PC-9 (cell line): ENCODE measurements around the gene REXO4. TPM values are rescaled to one million over a fixed set of nuclear protein-coding genes. Genes with fewer than 3 reads are reported as not detected.

Experiments
- BruUV-seq: library from RNA; stranded (reverse); fragments of 400-500 nt; replicated peaks from 2 replicates; lab custom pipeline; 2021; lab: Mats Ljungman, UMichigan
- CTCF ChIA-PET: fragments of 300-600 bp; sonication (Branson Sonifier 250); formaldehyde crosslinking; loops from one replicate; lab custom pipeline; 2022; ENCODE audit warnings: antibody characterized with exemption; lab: Charles Lee
- POLR2A ChIA-PET: fragments of 300-600 bp; sonication (Branson Sonifier 250); formaldehyde crosslinking; loops from one replicate; lab custom pipeline; 2022; ENCODE audit warnings: antibody characterized with exemption; ENCODE audit not compliant: unreplicated experiment; lab: Charles Lee
- DNase-seq, 2 experiments: peaks; one replicate each; pipeline versions ENCODE4 v3.0.0 to v3.0.0-alpha.2; 2015 to 2022; ENCODE audit warnings: mixed read lengths in 1 of 2
- H2AFZ ChIP-seq: fragments of 200-600 bp; sonication (generic); 2 replicates; pipeline ENCODE4 v1.8.1; 2017; ENCODE audit warnings: antibody characterized with exemption
- H3F3A ChIP-seq: fragments of 200-600 bp; sonication (generic); 2 replicates; pipeline ENCODE4 v1.8.1; 2017; ENCODE audit warnings: antibody characterized with exemption, mild to moderate bottlenecking, low read depth; ENCODE audit not compliant: insufficient read depth
- H3K27ac ChIP-seq: fragments of 200-600 bp; sonication (generic); 2 replicates; pipeline ENCODE4 v1.6.1; 2016; ENCODE audit warnings: mixed run types
- H3K27me3 ChIP-seq: fragments of 200-600 bp; sonication (generic); 2 replicates; pipeline ENCODE4 v1.6.1; 2016; ENCODE audit warnings: low read depth, mixed run types; ENCODE audit not compliant: insufficient read depth
- H3K36me3 ChIP-seq: fragments of 200-600 bp; sonication (generic); 2 replicates; pipeline ENCODE4 v1.6.1; 2016; ENCODE audit warnings: low read depth, mixed run types
- H3K4me1 ChIP-seq: fragments of 200-600 bp; sonication (generic); replicated peaks from 2 replicates; pipeline ENCODE4 v1.6.1; 2016; ENCODE audit warnings: mixed run types; ENCODE audit not compliant: insufficient read depth
- H3K4me2 ChIP-seq: fragments of 200-600 bp; sonication (generic); 2 replicates; pipeline ENCODE4 v1.6.1; 2017; ENCODE audit warnings: mixed run types
- H3K4me3 ChIP-seq: fragments of 200-600 bp; sonication (generic); 2 replicates; pipeline ENCODE4 v1.6.1; 2016; ENCODE audit warnings: mixed run types
- H3K79me2 ChIP-seq: fragments of 200-600 bp; sonication (generic); 2 replicates; pipeline ENCODE4 v1.6.1; 2017; ENCODE audit warnings: low read depth, mixed run types
- H3K9me2 ChIP-seq: fragments of 200-600 bp; sonication (generic); 2 replicates; pipeline ENCODE4 v1.8.1; 2017; ENCODE audit warnings: mild to moderate bottlenecking; ENCODE audit not compliant: insufficient read depth
- H3K9me3 ChIP-seq: fragments of 200-600 bp; sonication (generic); 2 replicates; pipeline ENCODE4 v1.8.1; 2016; ENCODE audit warnings: low read depth; ENCODE audit not compliant: insufficient read depth
- H4K20me1 ChIP-seq: fragments of 200-600 bp; sonication (generic); 2 replicates; pipeline ENCODE4 v1.8.1; 2017; ENCODE audit not compliant: insufficient read depth
- CTCF ChIP-seq: fragments of 200-600 bp; sonication (generic); conservative IDR thresholded peaks from 2 replicates; pipeline ENCODE4 v1.6.1; 2017; ENCODE audit warnings: mixed run types, antibody characterized with exemption, mild to moderate bottlenecking, moderate library complexity
- EZH2 ChIP-seq: fragments of 200-600 bp; sonication (generic); IDR thresholded peaks from 2 replicates; pipeline ENCODE4 v1.8.0; 2017; ENCODE audit warnings: antibody characterized with exemption, low read depth
- intact Hi-C: fragments of 100-400 bp; cut with micrococcal nuclease; formaldehyde crosslinking; loops from one replicate; pipeline ENCODE4 v1.10.0; 2022; ENCODE audit not compliant: unreplicated experiment
- total RNA-seq: library from RNA; stranded (reverse); gene quantifications from 2 replicates; pipeline ENCODE4 v1.2.3, GENCODE V29; 2021

The REXO4 gene
- total RNA-seq, 1 experiment from 2014 or later, result 32.6 TPM

- POLR2A ChIA-PET, result no interaction called here
- no TSS peak for BruUV-seq
Measured at GRCh38 chr9:133380734-133381133, 37.1 kb downstream of the REXO4 start.

GRCh38 chr9:133379153-133380086 is 38.4 kb downstream of the REXO4 start:
- no peak overlapping the region for H2AFZ ChIP-seq
- H3K4me1 ChIP-seq, result peaks cover 30% of the 10 kb centered on the region
- ChIA-PET POLR2A (no interaction called here), CTCF (no interaction called here)
- H3K9me3 ChIP-seq, result no peaks in the 10 kb centered on the region
- H3K4me3 ChIP-seq, result no peak overlapping the region
- H3K4me2 ChIP-seq, result no peak overlapping the region
- no peaks in the 10 kb centered on the region for H3K36me3 ChIP-seq
- BruUV-seq, result no TSS peak
- TF ChIP-seq CTCF (no peak), EZH2 (no peak)
- H4K20me1 ChIP-seq, result peaks cover 6% of the 10 kb centered on the region
- no peaks in the 10 kb centered on the region for H3K9me2 ChIP-seq
- peaks cover 13% of the 10 kb centered on the region for H3F3A ChIP-seq
- no peaks in the 10 kb centered on the region for H3K27me3 ChIP-seq
- intact Hi-C loops, result no loop called here
- no peak for DNase-seq
- no peak overlapping the region for H3K27ac ChIP-seq
- H3K79me2 ChIP-seq, result peaks cover 11% of the 10 kb centered on the region

More at GRCh38 chr9:133380734-133381133, 37.1 kb downstream of the REXO4 start:
- H3K27me3 ChIP-seq, result no peaks in the 10 kb centered on the region
- H3F3A ChIP-seq, result peaks cover 13% of the 10 kb centered on the region
- CTCF ChIA-PET, result interaction anchor here (0.7 kb wide), 1 partner anchor 231 kb away, joined by 6 read pairs; no protein-coding TSS in a partner anchor
- TF ChIP-seq CTCF (no peak), EZH2 (no peak)
- intact Hi-C loops, result no loop called here
- H2AFZ ChIP-seq, result no peak overlapping the region
- no peaks in the 10 kb centered on the region for H3K36me3 ChIP-seq
- no peak overlapping the region for H3K4me3 ChIP-seq
- no peaks in the 10 kb centered on the region for H3K9me2 ChIP-seq
- H4K20me1 ChIP-seq, result no peaks in the 10 kb centered on the region
- no peak overlapping the region for H3K27ac ChIP-seq
- no peaks in the 10 kb centered on the region for H3K79me2 ChIP-seq
- peaks cover 25% of the 10 kb centered on the region for H3K4me1 ChIP-seq
- H3K9me3 ChIP-seq, result no peaks in the 10 kb centered on the region
- no peak overlapping the region for H3K4me2 ChIP-seq
- no peak for DNase-seq

GRCh38 chr9:133378408-133378962 is 39.3 kb downstream of the REXO4 start:
- intact Hi-C loops, result no loop called here
- Histone ChIP-seq H3K4me1 (peaks cover 36% of the 10 kb centered on the region), H3K27ac (no peak overlapping the region), H3F3A (peaks cover 13% of the 10 kb centered on the region), H3K27me3 (no peaks in the 10 kb centered on the region), H3K36me3 (no peaks in the 10 kb centered on the region), H4K20me1 (peaks cover 14% of the 10 kb centered on the region), H3K4me2 (peak overlapping the region; percentile 94), H2AFZ (no peak overlapping the region), H3K9me3 (no peaks in the 10 kb centered on the region), H3K79me2 (peaks cover 21% of the 10 kb centered on the region), H3K9me2 (no peaks in the 10 kb centered on the region), H3K4me3 (no peak overlapping the region)
- no TSS peak for BruUV-seq
- ChIA-PET POLR2A (interaction anchor here (0.5 kb wide), 1 partner anchor 1336 kb away, joined by 6 read pairs; no protein-coding TSS in a partner anchor), CTCF (interaction anchor here (0.6 kb wide), 3 partner anchors 35 to 193 kb away, joined by 3 to 25 read pairs (median 4); partner anchors contain the start of gene SLC2A6)
- TF ChIP-seq EZH2 (no peak), CTCF (no peak)
- DNase-seq, result no peak
